Neuronal stem cell (in vitro differentiated cells): Measurements from ENCODE around the gene GLT1D1.

ENCODE experiments used
- DNase-seq: peaks from one replicate; pipeline ENCODE4 v3.0.0-alpha.2; 2013; ENCODE audit warnings: low spot score
- H2AFZ ChIP-seq: one replicate; pipeline ENCODE4 v1.6.1; 2013; ENCODE audit warnings: mild to moderate bottlenecking, low read length, inconsistent platforms
- H2AK5ac ChIP-seq: 2 replicates; pipeline ENCODE4 v1.6.1; 2013; ENCODE audit warnings: low read depth, mild to moderate bottlenecking, inconsistent platforms, low read length, moderate library complexity, mixed read lengths
- H2BK120ac ChIP-seq: 2 replicates; pipeline ENCODE4 v1.6.1; 2013; ENCODE audit warnings: low read depth, mild to moderate bottlenecking, inconsistent platforms, low read length, moderate library complexity, mixed read lengths
- H2BK12ac ChIP-seq: one replicate; pipeline ENCODE4 v1.6.1; 2013; ENCODE audit warnings: low read length, inconsistent platforms
- H2BK15ac ChIP-seq: 2 replicates; pipeline ENCODE4 v1.6.1; 2013; ENCODE audit warnings: mild to moderate bottlenecking, low read length, inconsistent platforms, mixed read lengths
- H2BK5ac ChIP-seq: one replicate; pipeline ENCODE4 v1.6.1; 2013; ENCODE audit warnings: inconsistent platforms, mild to moderate bottlenecking, low read length, moderate library complexity
- H3K14ac ChIP-seq: one replicate; pipeline ENCODE4 v1.6.1; 2013; ENCODE audit warnings: low read length, inconsistent platforms
- H3K18ac ChIP-seq: 2 replicates; pipeline ENCODE4 v1.6.1; 2013; ENCODE audit warnings: low read length, inconsistent platforms
- H3K23ac ChIP-seq: 2 replicates; pipeline ENCODE4 v1.6.1; 2013; ENCODE audit warnings: low read depth, mild to moderate bottlenecking, mixed read lengths, low read length, inconsistent platforms; ENCODE audit not compliant: poor library complexity
- H3K27ac ChIP-seq: replicated peaks from 3 replicates; pipeline ENCODE4 v1.5.1; 2013; ENCODE audit warnings: low read length, inconsistent platforms
- H3K27me3 ChIP-seq, 3 experiments: 2 replicates each; pipeline ENCODE4 v1.6.1; 2013; ENCODE audit warnings: low read length in 3 of 3, mild to moderate bottlenecking in 2 of 3, inconsistent platforms in 1 of 3, low read depth in 1 of 3, mixed read lengths in 1 of 3, moderate library complexity in 1 of 3; ENCODE audit not compliant: control insufficient read depth in 3 of 3, insufficient read depth in 3 of 3
- H3K36me3 ChIP-seq, 2 donors: replicated peaks in 1 of 2; 2 replicates each; pipeline ENCODE4 v1.6.1; 2013; ENCODE audit warnings: low read length in 2 of 2; ENCODE audit not compliant: control insufficient read depth in 2 of 2, insufficient read depth in 2 of 2
- H3K4ac ChIP-seq: 2 replicates; pipeline ENCODE4 v1.6.1; 2013; ENCODE audit warnings: inconsistent platforms, mild to moderate bottlenecking, low read length, moderate library complexity
- H3K4me1 ChIP-seq, 2 donors: 1 replicate in 1 of 2; 2 replicates in 1 of 2; pipeline ENCODE4 v1.6.1; 2013; ENCODE audit warnings: low read length in 2 of 2, low read depth in 1 of 2; ENCODE audit not compliant: control insufficient read depth in 2 of 2, insufficient read depth in 1 of 2
- H3K4me2 ChIP-seq: one replicate; pipeline ENCODE4 v1.6.1; 2013; ENCODE audit warnings: mild to moderate bottlenecking, low read length, inconsistent platforms; ENCODE audit not compliant: insufficient read depth, poor library complexity, severe bottlenecking
- H3K4me3 ChIP-seq, 2 donors: 2 replicates each; pipeline ENCODE4 v1.5.1; 2013; ENCODE audit warnings: low read length in 2 of 2, mild to moderate bottlenecking in 2 of 2, inconsistent platforms in 1 of 2, moderate library complexity in 1 of 2
- H3K79me1 ChIP-seq: one replicate; pipeline ENCODE4 v1.6.1; 2013; ENCODE audit warnings: low read depth, mild to moderate bottlenecking, inconsistent platforms, low read length, moderate library complexity
- H3K9ac ChIP-seq: one replicate; pipeline ENCODE4 v1.6.1; 2013; ENCODE audit warnings: mild to moderate bottlenecking, low read depth, low read length, inconsistent platforms; ENCODE audit not compliant: poor library complexity
- H3K9me3 ChIP-seq, 2 donors: replicated peaks in 1 of 2; 2 replicates each; pipeline versions ENCODE3 to v1.6.1; 2013; ENCODE audit warnings: low read length in 2 of 2, mild to moderate bottlenecking in 2 of 2, inconsistent platforms in 1 of 2, low read depth in 1 of 2, mixed read lengths in 1 of 2, moderate library complexity in 1 of 2; ENCODE audit not compliant: control insufficient read depth in 2 of 2, insufficient read depth in 1 of 2
- H4K8ac ChIP-seq: one replicate; pipeline ENCODE4 v1.6.1; 2013; ENCODE audit warnings: low read depth, mild to moderate bottlenecking, inconsistent platforms, low read length, moderate library complexity
- H4K91ac ChIP-seq: one replicate; pipeline ENCODE4 v1.6.1; 2013; ENCODE audit warnings: low read length, low read depth, mild to moderate bottlenecking, inconsistent platforms; ENCODE audit not compliant: poor library complexity
- WGBS, 2 donors: extraction: QIAGEN DNeasy Blood & Tissue Kit; methylation state at CpG; one replicate each; pipeline ENCODE4 v1.1.7; 2013; ENCODE audit warnings: missing lambda C conversion rate in 2 of 2, mixed read lengths in 1 of 2; ENCODE audit not compliant: insufficient read length in 2 of 2, insufficient replicate concordance in 1 of 2; ENCODE audit errors: extremely low coverage in 2 of 2; 5-methylcytosine and 5-hydroxymethylcytosine counted together

The GLT1D1 gene

DNA sequence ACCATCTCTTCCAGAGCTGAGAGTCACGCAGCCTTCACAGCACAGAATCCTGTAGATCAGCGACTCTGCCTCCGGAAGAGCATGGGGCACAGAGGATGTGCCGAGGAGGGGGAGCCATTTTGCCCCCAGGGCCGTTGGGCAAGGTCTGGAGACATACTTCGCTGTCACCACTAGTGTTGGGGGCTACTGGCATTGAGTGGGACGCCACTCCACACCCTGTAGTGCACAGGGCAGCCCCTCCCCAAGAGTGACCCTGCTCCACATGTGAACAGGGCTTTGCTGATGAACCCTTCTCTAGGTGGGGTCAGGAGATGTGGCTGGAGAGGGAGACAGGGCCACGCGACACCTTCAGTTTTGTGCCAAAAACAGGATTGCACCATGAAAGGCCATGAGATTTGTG, 6.0 kb downstream of the GLT1D1 start:
- Histone ChIP-seq H3K9ac (no peak overlapping the region), H3K18ac (no peak overlapping the region), H3K79me1 (no peaks in the 10 kb centered on the region), H2BK5ac (no peak overlapping the region), H2AK5ac (no peak overlapping the region), H2BK15ac (no peak overlapping the region), H3K4me2 (no peak overlapping the region), H2AFZ (no peak overlapping the region), H3K27me3 (peaks cover 0 to 4% (median 0%) of the 10 kb centered on the region in 3 experiments), H3K36me3 (no peaks in the 10 kb centered on the region), H2BK12ac (no peak overlapping the region), H4K91ac (no peak overlapping the region), H2BK120ac (no peak overlapping the region), H3K27ac (no peak overlapping the region), H3K4me1 (peaks cover 0 to 2% of the 10 kb centered on the region in 2 donors), H3K4ac (no peak overlapping the region), H3K14ac (no peak overlapping the region), H4K8ac (no peak overlapping the region), H3K23ac (no peak overlapping the region), H3K9me3 (peaks cover 0 to 2% of the 10 kb centered on the region in 2 donors), H3K4me3 (no peak overlapping the region)
- no CpG with 5 or more reads among the region's 9 CpGs for WGBS, 2 donors
- no peak for DNase-seq

DNA sequence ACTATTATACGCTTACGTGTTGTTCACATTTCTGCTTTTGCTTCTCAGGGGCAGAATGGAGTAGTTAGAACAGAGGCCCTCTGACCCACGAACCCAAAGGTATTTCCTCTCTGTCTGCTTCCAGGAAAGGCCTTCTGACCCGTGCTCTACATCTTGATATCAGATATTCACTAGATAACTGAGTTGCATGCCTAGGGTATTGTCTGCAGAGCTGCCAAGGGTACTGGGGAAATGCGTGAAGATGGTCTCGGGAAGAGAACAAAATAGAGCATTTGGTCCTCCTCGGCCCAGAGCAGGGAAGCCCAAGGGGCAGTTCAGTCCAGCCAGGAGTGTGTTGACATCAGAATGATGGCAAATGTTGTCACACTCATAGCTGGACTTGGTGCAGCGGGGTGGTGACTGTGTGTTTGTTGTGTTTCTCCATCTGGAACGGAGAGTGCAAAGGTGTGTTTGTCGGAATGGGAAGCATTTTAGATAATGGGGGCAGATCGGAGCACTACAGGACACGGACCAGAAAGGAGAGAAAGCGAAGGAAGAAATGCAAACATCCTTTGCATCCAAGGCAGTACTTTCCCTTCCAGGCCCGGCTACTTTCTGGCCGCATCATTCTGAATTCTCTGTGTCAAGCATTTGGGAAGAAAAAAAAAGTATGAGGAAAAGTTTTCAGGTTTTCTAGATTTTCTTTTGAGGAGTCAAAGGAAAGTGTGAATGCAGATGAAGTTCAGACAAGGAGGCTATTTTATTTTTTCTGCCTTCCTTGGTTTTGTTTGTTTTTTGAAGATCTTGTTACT, 8.1 kb downstream of the GLT1D1 start:
- Histone ChIP-seq H2AFZ (no peak overlapping the region), H4K8ac (no peak overlapping the region), H2AK5ac (no peak overlapping the region), H2BK5ac (no peak overlapping the region), H3K27ac (no peak overlapping the region), H3K9me3 (peaks cover 0 to 2% of the 10 kb centered on the region in 2 donors), H3K9ac (no peak overlapping the region), H4K91ac (no peak overlapping the region), H3K4me1 (peaks cover 2 to 8% of the 10 kb centered on the region in 2 donors), H3K23ac (no peak overlapping the region), H3K14ac (no peak overlapping the region), H3K4ac (no peak overlapping the region), H2BK12ac (no peak overlapping the region), H2BK120ac (no peak overlapping the region), H3K18ac (no peak overlapping the region), H3K27me3 (no peaks in the 10 kb centered on the region), H3K4me2 (no peak overlapping the region), H2BK15ac (no peak overlapping the region), H3K4me3 (no peak overlapping the region), H3K79me1 (no peaks in the 10 kb centered on the region), H3K36me3 (no peaks in the 10 kb centered on the region)
- WGBS, 2 donors: no CpG with 5 or more reads among the region's 15 CpGs
- DNase-seq: no peak

DNA sequence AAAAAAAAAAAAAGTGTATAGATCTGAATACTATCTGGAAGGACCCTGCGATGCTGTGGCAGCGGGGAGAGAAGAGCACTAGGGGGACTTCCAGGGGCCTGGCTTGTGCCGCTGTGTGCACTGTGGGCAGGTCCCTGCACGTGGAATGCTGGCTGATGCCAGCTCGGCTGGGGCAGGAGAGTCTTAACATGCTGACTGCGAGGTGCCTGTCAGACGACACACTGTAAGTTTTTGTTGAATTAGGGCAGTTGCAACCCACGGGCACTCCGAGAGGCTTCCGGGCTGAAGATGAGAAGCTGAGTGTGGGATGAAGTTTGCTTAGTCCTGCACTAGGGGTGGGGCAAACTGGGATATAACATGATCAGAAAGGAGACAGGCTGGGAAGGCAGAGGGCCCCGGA, 10.7 kb downstream of the GLT1D1 start:
- H3K27me3 ChIP-seq: no peaks in the 10 kb centered on the region
- H3K4me2 ChIP-seq: no peak overlapping the region
- H3K79me1 ChIP-seq: no peaks in the 10 kb centered on the region
- H3K4me1 ChIP-seq: peaks cover 6 to 8% of the 10 kb centered on the region in 2 donors
- no peak overlapping the region for H3K23ac ChIP-seq
- no CpG with 5 or more reads among the region's 11 CpGs for WGBS, 2 donors
- no peak overlapping the region for H2AFZ ChIP-seq
- H3K18ac ChIP-seq: no peak overlapping the region
- no peak overlapping the region for H2BK120ac ChIP-seq
- no peaks in the 10 kb centered on the region for H3K36me3 ChIP-seq
- H3K4me3 ChIP-seq: no peak overlapping the region
- H4K8ac ChIP-seq: no peak overlapping the region
- H3K14ac ChIP-seq: no peak overlapping the region
- no peak overlapping the region for H2AK5ac ChIP-seq
- H3K4ac ChIP-seq: no peak overlapping the region
- H3K27ac ChIP-seq: no peak overlapping the region
- H2BK15ac ChIP-seq: no peak overlapping the region
- H2BK5ac ChIP-seq: no peak overlapping the region
- no peak overlapping the region for H2BK12ac ChIP-seq
- peaks cover 0 to 2% of the 10 kb centered on the region in 2 donors for H3K9me3 ChIP-seq
- no peak for DNase-seq
- H3K9ac ChIP-seq: no peak overlapping the region
- no peak overlapping the region for H4K91ac ChIP-seq

DNA sequence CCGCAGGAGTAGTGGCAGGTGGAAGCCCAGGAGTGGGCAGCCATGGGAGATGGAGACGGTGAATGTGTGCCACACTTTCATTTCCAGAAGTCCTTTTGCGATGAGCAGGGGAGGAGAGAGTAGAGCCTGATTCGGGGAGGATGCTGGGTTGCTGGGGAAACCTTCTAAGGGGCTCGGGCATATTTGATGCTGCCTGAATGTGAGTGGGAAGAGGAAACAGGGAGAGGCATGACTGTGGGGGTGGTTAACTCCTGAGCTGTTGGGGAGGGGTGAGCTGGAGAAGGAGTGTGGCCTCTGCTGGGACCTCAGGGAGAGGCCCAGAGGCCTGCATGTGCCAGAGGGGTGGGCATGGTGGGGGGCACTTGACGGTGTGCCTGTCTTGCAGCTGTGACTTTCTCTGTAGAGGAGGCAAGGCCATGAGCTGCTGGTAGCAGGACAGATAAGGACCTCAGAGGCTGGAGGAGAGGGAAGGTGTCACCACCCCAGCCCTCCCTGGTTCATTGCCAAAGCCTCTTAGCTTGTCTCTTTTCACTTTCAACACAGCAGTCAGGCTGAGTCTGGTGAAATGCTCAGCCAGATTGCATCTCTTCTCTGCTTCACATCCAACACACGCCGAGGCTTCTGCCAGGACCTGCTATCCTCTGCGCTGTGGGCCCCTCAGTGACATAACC, 11.4 kb downstream of the GLT1D1 start:
- Histone ChIP-seq H3K18ac (peak overlapping the region; percentile 70), H3K36me3 (no peaks in the 10 kb centered on the region), H3K4me2 (no peak overlapping the region), H3K4ac (no peak overlapping the region), H3K79me1 (no peaks in the 10 kb centered on the region), H3K14ac (no peak overlapping the region), H3K9ac (no peak overlapping the region), H3K9me3 (peaks cover 0 to 2% of the 10 kb centered on the region in 2 donors), H3K27ac (no peak overlapping the region), H2BK5ac (no peak overlapping the region), H2BK12ac (no peak overlapping the region), H2BK15ac (no peak overlapping the region), H3K4me1 (peaks cover 6 to 8% of the 10 kb centered on the region in 2 donors), H2BK120ac (no peak overlapping the region), H4K8ac (no peak overlapping the region), H3K23ac (no peak overlapping the region), H3K4me3 (no peak overlapping the region), H4K91ac (no peak overlapping the region), H2AFZ (no peak overlapping the region), H3K27me3 (no peaks in the 10 kb centered on the region), H2AK5ac (no peak overlapping the region)
- no CpG with 5 or more reads among the region's 9 CpGs for WGBS, 2 donors
- no peak for DNase-seq
